Spleen (tissue), 7 donors: ENCODE results near the gene BAHCC1.
"Not testable (repeated sequence)": the region's sequence is repeated elsewhere in the genome, so short reads cannot be mapped to it uniquely, and the experiment has no call there.

Source experiments
- POLR2A ChIP-seq, 3 donors: fragments of 450-650 bp; IDR thresholded peaks; one replicate each; pipeline ENCODE4 v1.5.1; 2017; ENCODE audit warnings: antibody characterized with exemption in 3 of 3, mild to moderate bottlenecking in 1 of 3
- POLR2AphosphoS5 ChIP-seq, 3 donors: sonication (generic); formaldehyde crosslinking; IDR thresholded peaks; one replicate each; pipeline ENCODE4 v1.5.1; 2017; ENCODE audit warnings: antibody characterized with exemption in 3 of 3
- TF ChIP-seq, protein P1 (sequence below), 11 experiments: fragments of 200-600 bp in 7 of 11; fragments of 450-650 bp in 4 of 11; sonication (generic) in 4 of 11; IDR thresholded peaks in 8 of 11; conservative IDR thresholded peaks in 3 of 11; 1 replicate in 7 of 11; 2 replicates in 4 of 11; pipeline versions ENCODE4 v1.4.0 to v1.8.0; 2016 to 2021; ENCODE audit warnings: antibody characterized with exemption in 11 of 11, inconsistent platforms in 4 of 11, mild to moderate bottlenecking in 1 of 11
- donor health status: DM: no; HTN: no; CAD: no; lungs with moderate emphysema.
- donor health status: DM: no; HTN: no; CAD: no.
- donor health status: DM: no; HTN: no; CAD: no.

DNA sequence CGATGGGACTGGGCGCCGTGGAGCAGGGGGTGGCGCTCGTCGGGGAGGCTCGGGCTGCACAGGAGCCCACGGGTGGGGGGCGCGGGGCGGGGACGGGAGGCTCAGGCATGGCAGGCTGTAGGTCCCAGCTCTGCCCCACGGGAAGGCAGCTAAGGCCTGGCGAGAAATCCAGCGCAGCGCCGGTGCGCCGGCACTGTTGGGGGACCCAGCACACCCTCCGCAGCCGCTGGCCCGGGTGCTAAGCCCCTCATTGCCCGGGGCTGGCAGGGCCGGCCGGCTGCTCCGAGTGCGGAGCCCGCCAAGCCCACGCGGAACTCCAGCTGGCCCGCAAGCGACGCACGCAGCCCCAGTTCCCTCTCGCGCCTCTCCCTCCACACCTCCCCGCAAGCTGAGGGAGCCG, 43.2 kb upstream of the BAHCC1 start:
- TF ChIP-seq, protein P1, sequence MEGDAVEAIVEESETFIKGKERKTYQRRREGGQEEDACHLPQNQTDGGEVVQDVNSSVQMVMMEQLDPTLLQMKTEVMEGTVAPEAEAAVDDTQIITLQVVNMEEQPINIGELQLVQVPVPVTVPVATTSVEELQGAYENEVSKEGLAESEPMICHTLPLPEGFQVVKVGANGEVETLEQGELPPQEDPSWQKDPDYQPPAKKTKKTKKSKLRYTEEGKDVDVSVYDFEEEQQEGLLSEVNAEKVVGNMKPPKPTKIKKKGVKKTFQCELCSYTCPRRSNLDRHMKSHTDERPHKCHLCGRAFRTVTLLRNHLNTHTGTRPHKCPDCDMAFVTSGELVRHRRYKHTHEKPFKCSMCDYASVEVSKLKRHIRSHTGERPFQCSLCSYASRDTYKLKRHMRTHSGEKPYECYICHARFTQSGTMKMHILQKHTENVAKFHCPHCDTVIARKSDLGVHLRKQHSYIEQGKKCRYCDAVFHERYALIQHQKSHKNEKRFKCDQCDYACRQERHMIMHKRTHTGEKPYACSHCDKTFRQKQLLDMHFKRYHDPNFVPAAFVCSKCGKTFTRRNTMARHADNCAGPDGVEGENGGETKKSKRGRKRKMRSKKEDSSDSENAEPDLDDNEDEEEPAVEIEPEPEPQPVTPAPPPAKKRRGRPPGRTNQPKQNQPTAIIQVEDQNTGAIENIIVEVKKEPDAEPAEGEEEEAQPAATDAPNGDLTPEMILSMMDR (IDR thresholded peaks at IDR 0.05 in 8 of 11, conservative IDR thresholded peaks at IDR 0.05 in 3 of 11): not testable (repeated sequence)
- TF ChIP-seq POLR2A, POLR2AphosphoS5 (IDR thresholded peaks at IDR 0.05): not testable (repeated sequence)
